HEK293 (cell line): ENCODE results near the gene FRMD4A.

Experiments used
- GFI1B ChIP-seq: fragments of 450-650 bp; formaldehyde crosslinking; IDR thresholded peaks from 2 replicates; pipeline ENCODE4 v1.5.1; 2016; ENCODE audit warnings: missing biosample characterization, missing genetic modification characterization
- TCF7L2 ChIP-seq: IDR thresholded peaks from 2 replicates; pipeline ENCODE4 v1.6.1; 2011; ENCODE audit warnings: low read depth, mild to moderate bottlenecking, inconsistent platforms, low read length, moderate library complexity, borderline replicate concordance
- ZBTB21 ChIP-seq: fragments of 450-650 bp; formaldehyde crosslinking; IDR thresholded peaks from 2 replicates; pipeline ENCODE4 v1.5.1; 2017; ENCODE audit warnings: missing biosample characterization, missing genetic modification characterization
- ZNF24 ChIP-seq: fragments of 450-650 bp; formaldehyde crosslinking; IDR thresholded peaks from 2 replicates; pipeline ENCODE4 v1.5.1; 2016; ENCODE audit warnings: missing biosample characterization, missing genetic modification characterization
- ZNF302 ChIP-seq: fragments of 450-650 bp; formaldehyde crosslinking; IDR thresholded peaks from 2 replicates; pipeline ENCODE4 v1.5.1; 2016; ENCODE audit warnings: missing biosample characterization, missing genetic modification characterization, low read depth
- ZNF548 ChIP-seq: fragments of 450-650 bp; formaldehyde crosslinking; IDR thresholded peaks from 2 replicates; pipeline ENCODE4 v1.5.1; 2016; ENCODE audit warnings: missing biosample characterization, missing genetic modification characterization
- ZNF639 ChIP-seq: fragments of 450-650 bp; formaldehyde crosslinking; IDR thresholded peaks from 2 replicates; pipeline ENCODE4 v1.5.1; 2016; ENCODE audit warnings: missing biosample characterization, missing genetic modification characterization
- ZSCAN30 ChIP-seq: fragments of 450-650 bp; IDR thresholded peaks from 2 replicates; pipeline ENCODE4 v1.5.1; 2018; ENCODE audit warnings: missing biosample characterization, mild to moderate bottlenecking, missing genetic modification characterization, moderate library complexity
- TF ChIP-seq, protein P1 (sequence below): fragments of 450-650 bp; formaldehyde crosslinking; IDR thresholded peaks from 2 replicates; pipeline ENCODE4 v1.5.1; 2016; ENCODE audit warnings: missing biosample characterization, missing genetic modification characterization

- TF ChIP-seq TCF7L2 (no peak), ZNF302 (no peak), ZSCAN30 (no peak), ZNF548 (no peak), ZBTB21 (no peak), GFI1B (tag by site-specific recombination) (no peak), ZNF639 (tag by site-specific recombination) (no peak), ZNF24 (tag by site-specific recombination) (no peak)
- TF ChIP-seq, protein P1, sequence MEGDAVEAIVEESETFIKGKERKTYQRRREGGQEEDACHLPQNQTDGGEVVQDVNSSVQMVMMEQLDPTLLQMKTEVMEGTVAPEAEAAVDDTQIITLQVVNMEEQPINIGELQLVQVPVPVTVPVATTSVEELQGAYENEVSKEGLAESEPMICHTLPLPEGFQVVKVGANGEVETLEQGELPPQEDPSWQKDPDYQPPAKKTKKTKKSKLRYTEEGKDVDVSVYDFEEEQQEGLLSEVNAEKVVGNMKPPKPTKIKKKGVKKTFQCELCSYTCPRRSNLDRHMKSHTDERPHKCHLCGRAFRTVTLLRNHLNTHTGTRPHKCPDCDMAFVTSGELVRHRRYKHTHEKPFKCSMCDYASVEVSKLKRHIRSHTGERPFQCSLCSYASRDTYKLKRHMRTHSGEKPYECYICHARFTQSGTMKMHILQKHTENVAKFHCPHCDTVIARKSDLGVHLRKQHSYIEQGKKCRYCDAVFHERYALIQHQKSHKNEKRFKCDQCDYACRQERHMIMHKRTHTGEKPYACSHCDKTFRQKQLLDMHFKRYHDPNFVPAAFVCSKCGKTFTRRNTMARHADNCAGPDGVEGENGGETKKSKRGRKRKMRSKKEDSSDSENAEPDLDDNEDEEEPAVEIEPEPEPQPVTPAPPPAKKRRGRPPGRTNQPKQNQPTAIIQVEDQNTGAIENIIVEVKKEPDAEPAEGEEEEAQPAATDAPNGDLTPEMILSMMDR (tag by site-specific recombination): no peak
Measured at GRCh38 chr10:14312014-14312413, 18.7 kb downstream of the FRMD4A start.
